Measurements from ENCODE around the gene HPD. TPM values are rescaled to one million over a fixed set of nuclear protein-coding genes. Genes with fewer than 3 reads are reported as not detected.
A peak's percentile ranks its signal among the peaks of the same experiment; 100 is the strongest.
"Not testable (repeated sequence)": the region's sequence is repeated elsewhere in the genome, so short reads cannot be mapped to it uniquely, and the experiment has no call there.

Gene HPD
- total and polyA plus RNA-seq, 4 donors = 0.17 to 0.72 (median 0.28) TPM

GRCh38 chr12:121889274-121889624, 30.6 kb upstream of the HPD start:
- Histone ChIP-seq H3K27me3 (ENCODE audit: control insufficient read depth, insufficient read depth, low read length) (peaks cover 4% of the 10 kb centered on the region), H3K36me3 (ENCODE audit: control insufficient read depth, insufficient read depth, low read length) (peaks cover 8% of the 10 kb centered on the region), H3K4me3 (ENCODE audit: low read depth, low read length) (peak overlapping the region; percentile 99), H3K9me3 (ENCODE audit: control insufficient read depth, insufficient read depth, low read length) (no peaks in the 10 kb centered on the region), H3K4me1 (ENCODE audit: control insufficient read depth, insufficient read depth, low read length) (peaks cover 17% of the 10 kb centered on the region), H3K27ac (ENCODE audit: low read depth, low read length) (peak overlapping the region; percentile 99)
- 1% methylated on average over 7 of the region's 7 CpGs for WGBS (ENCODE audit: insufficient coverage)
- no peak for DNase-seq (ENCODE audit: low read depth in 4 of 6, low spot score in 6 of 6)

DNA sequence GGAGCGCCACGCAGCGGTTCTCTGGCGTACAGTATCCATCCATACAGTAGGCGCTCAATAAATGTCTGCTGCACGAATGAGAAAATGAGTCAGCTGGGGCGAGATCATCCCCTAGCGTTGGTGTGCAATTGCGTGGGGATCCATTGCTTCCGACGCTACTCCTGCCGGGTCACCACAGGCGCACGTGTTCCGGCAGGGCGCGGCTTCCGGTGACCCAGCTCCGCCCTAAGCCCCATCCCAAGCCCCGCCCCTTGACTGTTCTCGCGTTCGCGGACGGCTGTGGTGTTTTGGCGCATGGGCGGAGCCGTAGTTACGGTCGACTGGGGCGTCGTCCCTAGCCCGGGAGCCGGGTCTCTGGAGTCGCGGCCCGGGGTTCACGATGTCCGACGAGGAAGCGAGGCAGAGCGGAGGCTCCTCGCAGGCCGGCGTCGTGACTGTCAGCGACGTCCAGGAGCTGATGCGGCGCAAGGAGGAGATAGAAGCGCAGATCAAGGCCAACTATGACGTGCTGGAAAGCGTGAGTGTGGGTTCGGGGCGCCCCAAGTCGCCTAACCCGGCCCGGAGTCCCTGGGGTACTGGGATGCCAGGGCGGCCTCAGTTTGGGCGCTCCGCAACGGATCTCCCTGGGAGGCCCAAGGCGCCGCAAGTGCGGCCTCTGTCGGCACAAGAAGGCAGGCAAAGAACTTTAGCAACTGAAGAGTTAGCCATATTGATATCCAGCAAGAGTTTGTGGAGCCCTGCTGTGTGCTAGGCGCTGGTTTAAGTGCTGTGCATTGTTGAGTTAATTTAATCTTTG, 30.0 kb upstream of the HPD start, which contains the start of gene PSMD9:
Gene PSMD9, plus strand, starts transcription at position 313 of the 796 bp plus-strand sequence. Its CDS starts 67 bp downstream, at position 380.
- H3K36me3 ChIP-seq (ENCODE audit: control insufficient read depth, insufficient read depth, low read length) = peaks cover 6% of the 10 kb centered on the region
- H3K9me3 ChIP-seq (ENCODE audit: control insufficient read depth, insufficient read depth, low read length) = no peaks in the 10 kb centered on the region
- peak within 1 kb of the TSS; percentile 99 for H3K4me3 ChIP-seq (ENCODE audit: low read depth, low read length)
- peaks cover 4% of the 10 kb centered on the region for H3K27me3 ChIP-seq (ENCODE audit: control insufficient read depth, insufficient read depth, low read length)
- peak within 1 kb of the TSS; percentile 99 for H3K27ac ChIP-seq (ENCODE audit: low read depth, low read length)
- peaks cover 15% of the 10 kb centered on the region for H3K4me1 ChIP-seq (ENCODE audit: control insufficient read depth, insufficient read depth, low read length)
- DNase-seq (ENCODE audit: low read depth in 4 of 6, low spot score in 6 of 6) = peak; percentile 88 to 99 (median 94)
- under 1% methylated on average over 67 of the region's 67 CpGs for WGBS (ENCODE audit: insufficient coverage)

DNA sequence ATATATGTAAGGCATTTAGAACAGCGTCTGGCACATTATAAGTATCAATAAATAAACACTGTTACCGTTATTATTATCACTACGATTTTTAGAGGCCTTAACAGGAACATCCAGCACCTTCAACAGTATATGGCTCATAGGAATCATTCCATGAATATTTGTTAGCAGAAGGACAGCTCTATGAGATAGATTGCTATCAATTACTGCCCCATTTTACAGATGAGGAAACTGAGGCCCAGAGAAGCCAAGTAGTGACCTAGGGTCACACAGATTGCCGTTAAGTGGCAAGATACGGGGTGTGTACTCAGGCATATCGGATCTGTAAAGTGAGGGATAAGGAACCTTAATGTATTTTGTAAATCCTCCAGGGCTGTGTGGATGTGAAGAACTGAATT, 29.4 kb upstream of the HPD start:
- Histone ChIP-seq H3K27me3 (ENCODE audit: control insufficient read depth, insufficient read depth, low read length) (peaks cover 7% of the 10 kb centered on the region), H3K27ac (ENCODE audit: low read depth, low read length) (peak overlapping the region; percentile 99), H3K4me3 (ENCODE audit: low read depth, low read length) (peak overlapping the region; percentile 99), H3K36me3 (ENCODE audit: control insufficient read depth, insufficient read depth, low read length) (peaks cover 6% of the 10 kb centered on the region), H3K4me1 (ENCODE audit: control insufficient read depth, insufficient read depth, low read length) (peaks cover 15% of the 10 kb centered on the region), H3K9me3 (ENCODE audit: control insufficient read depth, insufficient read depth, low read length) (no peaks in the 10 kb centered on the region)
- 25% methylated on average over 3 of the region's 6 CpGs for WGBS (ENCODE audit: insufficient coverage)
- no peak for DNase-seq (ENCODE audit: low read depth in 4 of 6, low spot score in 6 of 6)

DNA sequence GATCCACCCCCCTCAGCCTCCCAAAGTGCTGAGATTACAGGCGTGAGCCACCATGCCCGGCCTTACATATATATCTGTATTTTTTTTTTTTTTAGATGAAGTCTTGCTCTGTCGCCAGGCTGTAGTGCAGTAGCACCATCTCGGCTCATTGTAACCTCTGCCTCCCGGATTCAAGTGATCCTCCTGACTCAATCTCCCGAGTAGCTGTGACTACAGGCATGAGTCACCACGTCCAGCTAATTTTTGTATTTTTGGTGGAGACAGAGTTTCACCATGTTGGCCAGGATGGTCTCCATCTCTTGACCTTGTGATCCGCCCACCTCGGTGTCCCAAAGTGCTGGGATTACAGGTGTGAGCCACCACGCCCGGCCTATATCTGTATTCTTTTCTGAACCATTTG, 26.5 kb upstream of the HPD start:
- H3K27ac ChIP-seq (ENCODE audit: low read depth, low read length); H3K36me3 ChIP-seq (ENCODE audit: control insufficient read depth, insufficient read depth, low read length); H3K4me1 ChIP-seq (ENCODE audit: control insufficient read depth, insufficient read depth, low read length); DNase-seq (ENCODE audit: low read depth in 4 of 6, low spot score in 6 of 6); H3K4me3 ChIP-seq (ENCODE audit: low read depth, low read length); H3K9me3 ChIP-seq (ENCODE audit: control insufficient read depth, insufficient read depth, low read length): not testable (repeated sequence)
- H3K27me3 ChIP-seq (ENCODE audit: control insufficient read depth, insufficient read depth, low read length) = peaks cover 11% of the 10 kb centered on the region
- 96% methylated on average over 4 of the region's 11 CpGs for WGBS (ENCODE audit: insufficient coverage)

DNA sequence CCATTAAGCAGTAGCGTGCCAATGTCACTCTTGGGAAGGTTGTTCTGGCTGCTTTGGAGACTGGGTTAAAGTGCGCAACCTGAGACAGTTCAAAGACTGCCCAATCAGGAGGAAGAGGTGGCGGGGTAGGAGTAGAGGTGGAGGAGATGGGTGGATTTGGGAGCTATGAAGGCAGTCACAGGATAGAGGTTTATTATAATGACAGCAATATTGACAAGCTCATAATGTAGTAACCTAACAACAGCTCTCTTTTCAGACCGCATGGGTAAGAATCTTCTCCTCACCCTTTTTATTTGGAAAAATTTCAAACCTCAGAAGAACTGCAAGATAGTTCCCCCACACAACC, 24.6 kb upstream of the HPD start:
- Histone ChIP-seq H3K9me3 (ENCODE audit: control insufficient read depth, insufficient read depth, low read length) (no peaks in the 10 kb centered on the region), H3K4me3 (ENCODE audit: low read depth, low read length) (no peak overlapping the region), H3K27ac (ENCODE audit: low read depth, low read length) (no peak overlapping the region), H3K4me1 (ENCODE audit: control insufficient read depth, insufficient read depth, low read length) (no peaks in the 10 kb centered on the region), H3K27me3 (ENCODE audit: control insufficient read depth, insufficient read depth, low read length) (peaks cover 11% of the 10 kb centered on the region), H3K36me3 (ENCODE audit: control insufficient read depth, insufficient read depth, low read length) (no peaks in the 10 kb centered on the region)
- DNase-seq (ENCODE audit: low read depth in 4 of 6, low spot score in 6 of 6) = no peak
- WGBS (ENCODE audit: insufficient coverage) = 42% methylated on average over 2 of the region's 4 CpGs

DNA sequence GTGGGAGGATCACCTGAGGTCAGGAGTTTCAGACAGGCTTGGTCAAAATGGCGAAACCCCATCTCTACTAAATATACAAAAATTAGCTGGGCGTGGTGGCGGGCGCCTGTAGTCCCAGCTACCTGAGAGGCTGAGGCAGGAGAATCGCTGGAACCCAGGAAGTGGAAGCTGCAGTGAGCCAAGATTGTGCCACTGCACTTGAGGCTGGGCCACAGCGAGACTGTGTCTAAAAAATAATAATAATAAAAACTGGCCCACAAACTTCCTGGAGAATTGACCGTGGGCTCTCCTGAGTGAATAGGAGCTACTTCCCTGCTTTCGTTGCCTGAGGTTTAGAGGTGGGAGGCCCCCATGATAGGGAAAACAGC, 17.4 kb upstream of the HPD start:
- H3K27ac ChIP-seq (ENCODE audit: low read depth, low read length); H3K36me3 ChIP-seq (ENCODE audit: control insufficient read depth, insufficient read depth, low read length); DNase-seq (ENCODE audit: low read depth in 4 of 6, low spot score in 6 of 6); H3K9me3 ChIP-seq (ENCODE audit: control insufficient read depth, insufficient read depth, low read length); H3K27me3 ChIP-seq (ENCODE audit: control insufficient read depth, insufficient read depth, low read length); H3K4me1 ChIP-seq (ENCODE audit: control insufficient read depth, insufficient read depth, low read length); H3K4me3 ChIP-seq (ENCODE audit: low read depth, low read length): not testable (repeated sequence)
- WGBS (ENCODE audit: insufficient coverage) = 95% methylated on average over 6 of the region's 8 CpGs

DNA sequence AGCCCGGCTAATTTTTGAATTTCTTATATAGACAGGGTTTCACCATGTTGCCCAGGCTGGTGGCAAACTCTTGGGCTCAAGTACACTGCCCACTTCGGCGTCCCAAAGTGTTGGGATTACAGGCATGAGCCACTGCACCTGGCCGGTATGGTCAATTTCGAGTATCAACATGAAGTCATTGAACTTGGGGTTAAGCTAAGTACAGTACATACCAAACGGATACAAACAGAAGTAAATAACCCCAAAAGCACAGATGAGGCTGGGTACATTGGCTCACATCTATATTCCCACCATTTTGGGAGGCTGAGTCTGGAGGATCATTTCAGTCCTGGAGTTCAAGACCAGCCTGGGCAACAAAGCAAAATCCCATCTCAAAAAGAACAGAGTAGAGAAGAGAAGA, 16.9 kb upstream of the HPD start:
- WGBS (ENCODE audit: insufficient coverage) = 84% methylated on average over 4 of the region's 6 CpGs
- Histone ChIP-seq H3K4me3 (ENCODE audit: low read depth, low read length) (no peak overlapping the region), H3K27ac (ENCODE audit: low read depth, low read length) (no peak overlapping the region), H3K36me3 (ENCODE audit: control insufficient read depth, insufficient read depth, low read length) (no peaks in the 10 kb centered on the region), H3K9me3 (ENCODE audit: control insufficient read depth, insufficient read depth, low read length) (no peaks in the 10 kb centered on the region), H3K4me1 (ENCODE audit: control insufficient read depth, insufficient read depth, low read length) (peaks cover 6% of the 10 kb centered on the region), H3K27me3 (ENCODE audit: control insufficient read depth, insufficient read depth, low read length) (peaks cover 2% of the 10 kb centered on the region)
- no peak for DNase-seq (ENCODE audit: low read depth in 4 of 6, low spot score in 6 of 6)

- peaks cover 2% of the 10 kb centered on the region for H3K27me3 ChIP-seq (ENCODE audit: control insufficient read depth, insufficient read depth, low read length)
- H3K4me1 ChIP-seq (ENCODE audit: control insufficient read depth, insufficient read depth, low read length) = peaks cover 6% of the 10 kb centered on the region
- no peak overlapping the region for H3K27ac ChIP-seq (ENCODE audit: low read depth, low read length)
- H3K36me3 ChIP-seq (ENCODE audit: control insufficient read depth, insufficient read depth, low read length) = no peaks in the 10 kb centered on the region
- no peak for DNase-seq (ENCODE audit: low read depth in 4 of 6, low spot score in 6 of 6)
- H3K4me3 ChIP-seq (ENCODE audit: low read depth, low read length) = no peak overlapping the region
- no CpG with 5 or more reads among the region's 6 CpGs for WGBS (ENCODE audit: insufficient coverage)
- H3K9me3 ChIP-seq (ENCODE audit: control insufficient read depth, insufficient read depth, low read length) = no peaks in the 10 kb centered on the region
These were observed 15.4 kb upstream of the HPD start for GRCh38 chr12:121874071-121874470.

GRCh38 chr12:121873216-121873569, 14.5 kb upstream of the HPD start:
- 96% methylated on average over 6 of the region's 6 CpGs for WGBS (ENCODE audit: insufficient coverage)
- H3K4me3 ChIP-seq (ENCODE audit: low read depth, low read length) = no peak overlapping the region
- no peaks in the 10 kb centered on the region for H3K9me3 ChIP-seq (ENCODE audit: control insufficient read depth, insufficient read depth, low read length)
- DNase-seq (ENCODE audit: low read depth in 4 of 6, low spot score in 6 of 6) = no peak
- no peaks in the 10 kb centered on the region for H3K36me3 ChIP-seq (ENCODE audit: control insufficient read depth, insufficient read depth, low read length)
- peaks cover 2% of the 10 kb centered on the region for H3K27me3 ChIP-seq (ENCODE audit: control insufficient read depth, insufficient read depth, low read length)
- peaks cover 6% of the 10 kb centered on the region for H3K4me1 ChIP-seq (ENCODE audit: control insufficient read depth, insufficient read depth, low read length)
- no peak overlapping the region for H3K27ac ChIP-seq (ENCODE audit: low read depth, low read length)

DNA sequence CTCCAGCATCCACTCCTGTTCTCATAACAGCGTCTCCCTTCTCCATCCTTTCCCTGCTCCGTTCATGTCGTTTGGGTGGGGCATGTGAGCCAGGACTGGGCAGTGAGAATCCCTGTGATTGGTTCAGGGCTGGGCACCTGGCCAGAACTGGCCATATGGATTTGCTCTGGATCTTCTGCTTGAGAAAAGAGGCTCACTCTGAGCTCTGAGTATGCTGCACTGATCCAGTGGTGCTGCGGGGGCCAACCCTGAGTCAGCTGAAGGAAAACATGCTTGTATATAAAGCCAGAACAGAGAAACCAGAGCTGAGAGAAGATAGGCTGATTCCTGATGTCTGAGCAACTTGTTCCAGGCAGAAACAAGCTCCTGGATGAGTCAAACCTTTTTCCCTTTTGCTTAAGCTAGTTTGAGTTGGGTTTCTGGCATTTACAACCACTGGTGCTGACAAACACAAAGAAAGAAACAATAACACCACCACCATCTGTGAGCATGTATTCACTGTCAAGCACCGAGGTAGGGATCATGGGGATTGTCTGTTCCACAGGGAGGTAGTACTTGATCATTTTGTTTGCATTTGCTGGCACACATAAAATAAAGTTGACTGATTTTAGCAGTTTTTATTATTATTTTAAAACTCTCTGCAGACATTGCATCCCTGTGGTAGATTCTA, 14.0 kb upstream of the HPD start:
- no peak overlapping the region for H3K27ac ChIP-seq (ENCODE audit: low read depth, low read length)
- no peaks in the 10 kb centered on the region for H3K36me3 ChIP-seq (ENCODE audit: control insufficient read depth, insufficient read depth, low read length)
- peak in 3 of 6 donors; percentile 20 to 79 (median 73) for DNase-seq (ENCODE audit: low read depth in 4 of 6, low spot score in 6 of 6)
- H3K27me3 ChIP-seq (ENCODE audit: control insufficient read depth, insufficient read depth, low read length) = peaks cover 2% of the 10 kb centered on the region
- H3K4me3 ChIP-seq (ENCODE audit: low read depth, low read length) = no peak overlapping the region
- no peaks in the 10 kb centered on the region for H3K9me3 ChIP-seq (ENCODE audit: control insufficient read depth, insufficient read depth, low read length)
- 17% methylated on average over 1 of the region's 5 CpGs for WGBS (ENCODE audit: insufficient coverage)
- H3K4me1 ChIP-seq (ENCODE audit: control insufficient read depth, insufficient read depth, low read length) = peaks cover 6% of the 10 kb centered on the region
